ENCODE results near the gene EHBP1. TPM values are rescaled to one million over a fixed set of nuclear protein-coding genes. Genes with fewer than 3 reads are reported as not detected.

Gene EHBP1
- total RNA-seq, 4 donors from 2014 or later = 42.9 to 116 (median 58.3) TPM

GRCh38 chr2:62824388-62824787 lies 118.9 kb downstream of the EHBP1 start:
- Histone ChIP-seq H3K36me3 (peaks cover 26% of the 10 kb centered on the region), H3K9me3 (no peaks in the 10 kb centered on the region), H3K27ac (no peak overlapping the region), H3K27me3 (no peaks in the 10 kb centered on the region), H3K4me1 (no peaks in the 10 kb centered on the region), H3K4me3 (no peak overlapping the region)
- 99% methylated on average over 1 of the region's 1 CpG for WGBS
- TF ChIP-seq CTCF (IDR thresholded peaks at IDR 0.05) = no peak
- no peak for TF ChIP-seq POLR2AphosphoS5 (IDR thresholded peaks at IDR 0.05)
- TF ChIP-seq POLR2A (IDR thresholded peaks at IDR 0.05) = no peak
- no peak for TF ChIP-seq EP300 (IDR thresholded peaks at IDR 0.05)
- DNase-seq (ENCODE audit: low spot score in 2 of 2) = no peak

GRCh38 chr2:62826141-62826540 lies 120.6 kb downstream of the EHBP1 start:
- H3K27me3 ChIP-seq = no peaks in the 10 kb centered on the region
- no peak overlapping the region for H3K27ac ChIP-seq
- no peak overlapping the region for H3K4me3 ChIP-seq
- no peak for TF ChIP-seq POLR2A (IDR thresholded peaks at IDR 0.05)
- no peak for TF ChIP-seq CTCF (IDR thresholded peaks at IDR 0.05)
- TF ChIP-seq EP300 (IDR thresholded peaks at IDR 0.05) = no peak
- TF ChIP-seq POLR2AphosphoS5 (IDR thresholded peaks at IDR 0.05) = no peak
- WGBS = 70% methylated on average over 3 of the region's 3 CpGs
- no peaks in the 10 kb centered on the region for H3K4me1 ChIP-seq
- DNase-seq (ENCODE audit: low spot score in 2 of 2) = no peak
- H3K9me3 ChIP-seq = no peaks in the 10 kb centered on the region
- H3K36me3 ChIP-seq = peaks cover 26% of the 10 kb centered on the region

- no peaks in the 10 kb centered on the region for H3K9me3 ChIP-seq
- 85% methylated on average over 4 of the region's 4 CpGs for WGBS
- peaks cover 26% of the 10 kb centered on the region for H3K36me3 ChIP-seq
- H3K27ac ChIP-seq = no peak overlapping the region
- no peak for TF ChIP-seq EP300 (IDR thresholded peaks at IDR 0.05)
- no peak for TF ChIP-seq POLR2AphosphoS5 (IDR thresholded peaks at IDR 0.05)
- TF ChIP-seq CTCF (IDR thresholded peaks at IDR 0.05) = no peak
- no peak for TF ChIP-seq POLR2A (IDR thresholded peaks at IDR 0.05)
- DNase-seq (ENCODE audit: low spot score in 2 of 2) = no peak
- H3K27me3 ChIP-seq = no peaks in the 10 kb centered on the region
- no peak overlapping the region for H3K4me3 ChIP-seq
- H3K4me1 ChIP-seq = no peaks in the 10 kb centered on the region
These were observed 121.6 kb downstream of the EHBP1 start for GRCh38 chr2:62826953-62827675.

- Histone ChIP-seq H3K4me3 (no peak overlapping the region), H3K36me3 (peaks cover 41% of the 10 kb centered on the region), H3K9me3 (peaks cover 9% of the 10 kb centered on the region), H3K27ac (no peak overlapping the region), H3K27me3 (no peaks in the 10 kb centered on the region), H3K4me1 (no peaks in the 10 kb centered on the region)
- no peak for TF ChIP-seq POLR2A (IDR thresholded peaks at IDR 0.05)
- no peak for TF ChIP-seq POLR2AphosphoS5 (IDR thresholded peaks at IDR 0.05)
- TF ChIP-seq CTCF (IDR thresholded peaks at IDR 0.05) = no peak
- no peak for TF ChIP-seq EP300 (IDR thresholded peaks at IDR 0.05)
- DNase-seq (ENCODE audit: low spot score in 2 of 2) = no peak
These were observed 126.2 kb downstream of the EHBP1 start for GRCh38 chr2:62831729-62832128.

GRCh38 chr2:62844311-62845090 lies 139.0 kb downstream of the EHBP1 start:
- H3K27me3 ChIP-seq = no peaks in the 10 kb centered on the region
- H3K27ac ChIP-seq = no peak overlapping the region
- H3K36me3 ChIP-seq = peaks cover 13% of the 10 kb centered on the region
- H3K9me3 ChIP-seq = peaks cover 12% of the 10 kb centered on the region
- no peak overlapping the region for H3K4me3 ChIP-seq
- no peak for DNase-seq (ENCODE audit: low spot score in 2 of 2)
- WGBS = 100% methylated on average over 1 of the region's 1 CpG
- no peak for TF ChIP-seq POLR2A (IDR thresholded peaks at IDR 0.05)
- TF ChIP-seq POLR2AphosphoS5 (IDR thresholded peaks at IDR 0.05) = no peak
- no peak for TF ChIP-seq CTCF (IDR thresholded peaks at IDR 0.05)
- no peak for TF ChIP-seq EP300 (IDR thresholded peaks at IDR 0.05)
- no peaks in the 10 kb centered on the region for H3K4me1 ChIP-seq

Data from suprapubic skin (tissue), 4 donors.